GM19328 (cell line): ENCODE measurements around the gene RASSF4.
A peak's percentile ranks its signal among the peaks of the same experiment; 100 is the strongest.
"Not testable (repeated sequence)": the region's sequence is repeated elsewhere in the genome, so short reads cannot be mapped to it uniquely, and the experiment has no call there.

Experiments
- ATAC-seq: cut with Tn5 transposase; IDR thresholded peaks from one replicate; pipeline ENCODE4 v1.9.1; 2021; ENCODE audit warnings: mild to moderate bottlenecking, moderate library complexity; ENCODE audit not compliant: unreplicated experiment

The RASSF4 gene

DNA sequence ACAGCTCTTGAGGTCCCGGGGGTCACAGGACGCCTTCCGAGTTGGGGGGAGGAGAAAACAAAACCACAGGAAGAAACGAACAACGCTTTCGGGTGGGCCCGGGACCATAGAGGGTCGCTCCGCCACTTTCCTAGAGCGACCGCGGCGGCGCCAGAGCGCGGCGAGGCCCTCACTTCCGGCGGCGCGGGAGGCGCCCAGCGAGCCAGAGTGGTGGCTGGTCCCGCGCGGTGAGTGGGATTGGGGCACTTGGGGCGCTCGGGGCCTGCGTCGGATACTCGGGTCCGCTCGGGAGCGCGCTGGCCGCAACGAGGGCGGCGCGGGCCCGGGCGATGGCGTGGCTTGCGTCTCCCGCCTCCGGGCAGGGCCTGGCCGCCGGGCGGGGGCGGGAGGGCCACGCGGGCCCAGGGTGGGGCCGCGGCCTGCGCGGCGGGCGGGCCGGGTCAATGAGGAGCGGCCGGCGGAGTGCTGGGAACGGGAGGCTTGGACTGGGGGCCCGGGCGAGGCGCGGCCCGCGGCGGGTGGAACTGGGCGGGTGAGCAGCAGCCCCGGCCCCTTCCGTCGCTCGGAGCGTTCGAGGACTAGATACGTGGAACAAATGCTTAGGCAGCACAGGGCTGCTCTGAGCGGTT lies 41.3 kb downstream of the RASSF4 start, which contains the start of gene ZNF22:
Gene ZNF22, plus strand, starts transcription at position 172 of the 629 bp plus-strand sequence. CDS start 2,446 bp downstream, outside the sequence.
- ATAC-seq = peak; percentile 68

DNA sequence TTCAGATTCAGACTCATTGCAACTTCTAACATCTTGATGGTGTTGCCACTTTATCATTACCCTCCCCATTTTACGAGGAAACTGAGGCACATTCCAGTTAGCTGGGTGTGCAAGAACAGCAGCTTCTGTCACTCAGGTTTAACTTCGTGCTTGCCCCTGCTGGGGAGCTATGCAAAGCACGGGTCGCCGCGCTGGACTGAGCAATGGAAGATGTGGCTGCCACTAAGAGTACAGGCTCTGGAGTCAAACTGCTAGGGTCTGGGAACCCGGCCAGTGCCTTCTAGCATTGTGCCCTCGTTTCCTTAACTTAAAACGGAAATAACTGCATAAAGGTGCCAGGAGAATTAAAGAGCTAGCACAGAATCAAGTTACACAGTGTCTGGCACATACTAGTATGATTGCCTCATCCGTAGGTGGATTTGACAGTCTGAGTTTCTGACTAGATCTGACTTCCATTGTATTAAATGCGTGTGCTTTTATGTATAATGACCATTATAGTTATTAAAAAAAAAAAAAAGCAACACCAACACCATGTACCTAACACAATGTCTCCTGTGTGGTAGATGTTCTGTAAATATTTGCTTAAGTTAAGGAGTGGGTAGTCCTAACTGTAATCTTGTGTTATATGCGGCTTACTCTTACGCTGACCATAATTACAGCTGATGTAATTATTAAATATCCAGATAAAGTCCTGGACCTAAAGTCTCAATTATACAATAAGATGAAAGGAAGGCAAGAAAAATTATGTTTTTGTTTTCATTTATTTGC lies 42.0 kb downstream of the RASSF4 start:
- ATAC-seq = peak; percentile 70

DNA sequence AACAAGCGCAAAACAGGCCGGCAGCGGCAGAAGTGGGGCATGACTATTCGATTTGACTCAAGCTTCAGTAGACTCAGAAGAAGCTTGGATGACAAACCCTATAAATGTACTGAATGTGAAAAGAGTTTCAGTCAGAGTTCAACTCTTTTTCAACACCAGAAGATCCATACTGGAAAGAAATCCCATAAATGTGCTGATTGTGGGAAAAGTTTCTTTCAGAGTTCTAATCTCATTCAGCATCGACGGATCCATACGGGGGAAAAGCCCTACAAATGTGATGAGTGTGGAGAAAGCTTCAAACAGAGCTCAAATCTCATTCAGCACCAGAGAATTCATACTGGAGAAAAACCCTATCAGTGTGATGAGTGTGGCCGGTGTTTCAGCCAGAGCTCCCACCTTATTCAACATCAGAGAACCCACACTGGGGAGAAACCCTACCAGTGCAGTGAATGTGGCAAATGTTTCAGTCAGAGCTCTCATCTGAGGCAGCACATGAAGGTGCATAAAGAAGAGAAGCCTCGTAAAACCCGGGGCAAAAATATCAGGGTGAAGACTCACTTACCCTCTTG lies 43.9 kb downstream of the RASSF4 start:
- ATAC-seq = no peak

DNA sequence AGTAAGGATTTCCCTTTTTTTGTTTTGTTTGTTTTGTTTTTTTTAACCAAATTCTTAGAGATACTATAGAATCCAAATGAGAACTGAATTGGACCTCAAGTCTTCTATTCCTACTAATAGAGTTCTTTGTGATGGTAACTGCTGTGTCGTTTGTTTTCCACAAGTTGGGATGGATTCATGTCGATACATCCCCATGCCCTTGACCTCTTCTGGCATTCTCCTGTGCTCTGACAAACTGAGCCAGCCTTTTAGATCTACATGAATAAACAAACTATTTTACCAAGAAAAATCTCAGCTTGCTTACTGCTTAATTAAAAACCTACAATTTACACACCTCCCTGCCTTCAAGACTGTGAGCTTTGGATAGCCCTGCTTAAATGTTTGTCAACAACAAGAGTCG lies 45.1 kb downstream of the RASSF4 start:
- ATAC-seq = no peak

DNA sequence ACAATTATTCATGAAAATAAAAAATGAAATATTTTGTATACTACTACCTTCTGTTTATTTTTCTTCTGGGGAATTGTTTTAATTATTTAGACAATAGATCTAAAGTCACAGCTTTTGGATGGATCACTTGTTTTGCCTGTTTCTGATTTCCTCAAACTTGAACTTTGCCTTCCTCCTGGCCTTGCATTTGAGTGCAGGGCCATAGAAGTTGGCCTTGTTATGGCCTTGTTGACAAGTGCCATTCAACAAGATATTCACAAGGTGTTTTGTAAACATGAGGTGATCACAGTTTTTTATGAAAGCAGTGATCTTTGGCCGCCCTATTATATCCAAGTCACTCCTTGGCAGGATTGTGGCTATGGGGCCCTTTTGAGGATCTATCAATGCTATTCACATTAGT lies 45.7 kb downstream of the RASSF4 start:
- no peak for ATAC-seq

DNA sequence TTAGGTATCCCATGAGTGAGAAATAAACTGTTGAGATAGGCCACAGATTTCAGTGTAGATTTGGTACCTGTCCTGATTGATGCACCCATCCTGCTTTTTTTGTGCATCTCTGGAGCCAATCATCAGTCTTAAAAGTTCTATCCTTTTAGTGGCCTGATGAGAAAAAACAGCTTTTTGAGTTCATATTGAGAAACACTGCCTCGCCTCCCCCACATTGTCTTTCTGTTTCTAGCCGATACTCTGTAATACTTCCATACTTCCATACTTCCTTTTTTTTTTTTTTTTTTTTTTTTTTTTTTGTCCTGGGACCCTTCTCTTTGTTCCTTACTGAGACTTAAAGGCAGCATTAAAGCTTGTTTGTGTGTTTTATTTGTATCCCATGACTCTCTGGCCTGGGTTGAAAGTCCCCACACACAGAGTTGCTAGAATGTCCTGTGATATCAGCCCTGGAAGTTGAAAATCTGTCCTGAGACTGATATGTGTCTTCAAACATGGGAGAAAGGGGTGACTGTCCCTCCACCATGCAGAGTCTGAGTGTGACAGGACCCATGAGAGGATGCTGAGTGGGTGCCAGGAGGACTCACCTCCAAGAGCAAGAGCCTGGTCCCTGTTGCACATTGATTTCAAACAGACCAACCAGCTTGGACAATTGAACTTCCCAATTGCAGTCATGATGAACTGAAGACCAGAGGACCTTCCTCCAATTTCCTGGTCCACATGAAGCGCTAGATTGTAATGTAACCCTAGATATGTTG lies 46.9 kb downstream of the RASSF4 start:
- no peak for ATAC-seq

DNA sequence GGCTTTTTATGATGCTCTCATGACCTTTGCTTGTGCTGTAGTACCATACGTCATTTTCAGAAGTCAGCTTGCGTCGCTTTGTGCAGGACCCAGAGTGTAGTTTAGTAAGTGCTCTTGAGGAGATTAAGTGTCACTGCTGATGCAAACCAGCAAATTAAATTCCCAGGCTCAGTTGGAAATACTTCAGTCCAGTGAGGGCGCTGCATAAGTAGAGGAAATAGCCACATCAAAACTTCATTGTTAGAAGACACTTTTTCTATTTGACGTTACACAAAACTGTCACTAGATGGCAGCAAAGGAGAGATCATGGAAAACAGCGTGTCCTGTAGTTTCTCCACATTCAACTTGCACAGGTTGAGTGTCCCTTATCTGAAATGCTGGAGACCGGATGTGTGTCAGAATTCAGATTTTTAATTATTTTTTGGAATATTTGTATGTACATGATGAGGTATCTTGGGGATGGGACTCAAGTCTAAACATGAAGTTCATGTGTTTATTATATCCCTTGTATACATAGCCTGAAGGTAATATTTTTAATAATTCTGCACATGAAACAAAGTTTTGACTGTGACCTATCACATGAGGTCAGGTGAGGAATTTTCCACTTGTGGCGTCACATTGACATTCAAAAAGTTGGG lies 49.0 kb downstream of the RASSF4 start:
- ATAC-seq = peak; percentile 76

DNA sequence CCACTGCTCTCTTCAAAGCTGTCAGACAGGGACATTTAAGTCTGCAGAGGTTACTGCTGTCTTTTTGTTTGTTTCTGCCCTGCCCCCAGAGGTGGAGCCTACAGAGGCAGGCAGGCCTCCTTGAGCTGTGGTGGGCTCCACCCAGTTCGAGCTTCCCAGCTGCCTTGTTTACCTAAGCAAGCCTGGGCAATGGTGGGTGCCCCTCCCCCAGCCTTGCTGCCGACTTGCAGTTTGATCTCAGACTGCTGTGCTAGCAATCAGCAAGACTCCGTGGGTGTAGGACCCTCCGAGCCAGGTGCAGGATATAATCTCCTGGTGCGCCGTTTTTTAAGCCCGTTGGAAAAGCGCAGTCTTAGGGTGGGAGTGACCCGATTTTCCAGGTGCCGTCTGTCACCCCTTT lies 55.0 kb downstream of the RASSF4 start:
- not testable (repeated sequence) for ATAC-seq

DNA sequence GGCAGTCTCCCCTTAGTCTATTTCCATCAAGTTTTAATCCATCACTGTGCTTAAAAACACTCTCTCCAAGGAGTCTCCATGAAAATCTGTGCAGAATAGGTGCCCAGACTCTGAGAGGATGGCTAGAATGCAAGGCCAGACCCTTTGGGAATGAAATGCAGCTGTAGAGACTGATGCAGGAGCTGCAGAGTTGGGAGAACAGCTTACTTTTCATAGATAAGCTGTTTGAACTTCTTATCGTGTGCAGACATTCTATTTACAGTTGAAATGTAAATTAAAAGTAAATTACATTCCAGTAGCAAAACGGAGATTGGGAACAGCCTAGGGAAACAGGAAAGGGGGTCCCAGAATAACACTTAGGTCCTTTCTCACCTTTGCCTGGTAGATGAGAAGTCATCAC lies 56.0 kb downstream of the RASSF4 start:
- ATAC-seq = no peak

DNA sequence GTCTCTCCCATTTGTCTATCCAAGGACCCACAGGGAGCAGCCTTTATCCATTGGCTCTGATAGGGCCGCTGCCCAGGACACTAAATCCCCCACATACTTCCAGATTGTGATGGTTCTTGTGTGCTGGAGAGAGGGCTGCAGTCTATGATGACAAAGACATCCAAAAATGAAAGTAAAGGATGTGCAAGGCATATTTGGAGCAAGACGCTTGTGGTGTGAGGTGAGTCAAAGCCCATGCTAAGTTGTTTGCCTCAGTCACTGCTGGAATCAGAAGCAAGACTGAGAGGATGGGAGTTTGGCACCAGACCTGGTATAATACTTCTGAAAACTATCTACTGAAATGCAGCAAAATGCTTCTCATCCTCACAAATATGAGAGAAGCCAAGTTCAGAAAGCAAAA lies 63.8 kb downstream of the RASSF4 start:
- no peak for ATAC-seq

DNA sequence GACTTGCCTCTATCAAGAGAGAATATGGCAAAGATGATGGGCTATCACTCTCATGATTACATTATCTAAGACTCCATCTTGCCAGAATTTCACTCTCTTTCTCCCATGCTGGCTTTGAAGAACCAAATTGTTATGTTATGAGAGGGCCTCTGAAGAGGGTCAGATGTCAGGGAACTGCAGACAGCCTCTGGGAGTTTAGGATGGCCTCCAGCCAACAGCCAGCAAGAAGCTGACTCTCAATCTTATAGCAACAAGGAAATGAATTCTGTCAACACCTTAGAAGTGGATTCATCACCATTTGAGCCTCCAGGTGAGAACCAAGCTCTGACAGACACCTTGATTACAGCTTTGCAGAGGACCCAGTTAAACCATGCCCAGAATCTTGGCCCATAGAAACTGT lies 74.7 kb downstream of the RASSF4 start:
- no peak for ATAC-seq

DNA sequence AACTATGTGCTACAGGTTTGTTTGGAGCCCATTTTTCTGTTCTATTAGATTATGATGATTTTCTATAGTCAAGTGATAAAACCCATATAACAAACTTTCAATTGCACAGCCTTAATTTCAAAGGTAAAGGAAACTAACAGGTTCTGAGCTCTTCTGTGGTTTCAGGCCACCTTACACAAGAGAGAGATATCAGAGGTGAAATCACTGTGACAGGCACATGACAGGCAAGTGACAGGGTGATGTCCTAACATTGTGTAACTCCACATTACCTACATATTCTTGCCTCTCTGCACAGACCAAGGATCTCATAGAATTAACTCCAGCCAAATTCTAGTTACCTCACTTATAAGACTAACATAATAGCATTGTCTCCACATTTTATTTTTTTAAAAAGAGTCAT lies 76.1 kb downstream of the RASSF4 start:
- no peak for ATAC-seq

DNA sequence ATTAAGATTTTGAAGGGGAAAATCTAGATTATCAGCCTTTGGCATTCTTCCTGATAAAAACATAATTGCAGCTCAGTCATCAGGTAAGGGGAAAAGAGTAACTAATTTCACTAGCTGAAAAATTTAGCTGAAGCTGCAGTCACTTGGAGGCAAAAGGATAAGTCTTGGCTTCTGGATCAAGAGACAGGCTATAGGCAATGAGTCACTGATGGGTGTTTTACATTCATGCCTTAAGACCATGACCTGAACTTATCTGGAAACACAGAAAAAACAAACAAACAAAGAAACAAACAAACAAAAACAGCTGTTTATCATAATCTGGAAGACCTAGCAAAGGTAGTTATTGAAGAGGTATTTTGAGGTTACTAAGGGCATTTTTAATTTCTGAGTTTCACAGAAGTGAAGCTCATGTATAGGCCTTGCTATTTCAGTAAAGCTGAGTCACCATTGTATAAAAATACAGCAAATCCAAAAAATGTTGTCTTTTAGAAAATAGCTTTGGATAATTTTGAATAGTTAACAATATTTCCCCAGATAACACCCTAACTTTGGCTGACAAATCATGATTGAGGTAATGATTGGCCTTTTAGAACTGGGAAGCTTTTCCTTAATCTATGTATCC lies 81.4 kb downstream of the RASSF4 start:
- ATAC-seq = no peak

DNA sequence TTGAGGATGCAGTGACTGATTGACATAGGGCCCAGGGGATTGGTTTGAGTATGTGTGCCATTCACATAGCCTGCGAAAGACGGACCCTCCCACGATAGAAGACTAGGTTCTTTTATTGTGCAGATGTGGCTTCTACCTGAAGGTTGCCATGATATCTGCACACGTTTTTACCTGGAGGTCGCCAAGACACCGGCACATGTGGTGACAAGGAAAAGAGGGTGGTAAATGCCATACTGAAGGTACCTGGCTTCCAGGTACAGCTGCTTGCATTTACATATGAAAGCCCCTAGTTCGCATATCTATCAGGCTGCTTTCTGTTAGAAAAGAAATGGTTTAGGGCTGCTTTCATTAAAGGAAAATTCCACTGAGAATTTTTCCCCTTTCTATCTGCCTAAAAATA lies 84.7 kb downstream of the RASSF4 start:
- ATAC-seq = no peak
